Progenitor cell of endocrine pancreas (in vitro differentiated cells): ENCODE measurements around the gene LYSMD4. TPM values are rescaled to one million over a fixed set of nuclear protein-coding genes. Genes with fewer than 3 reads are reported as not detected.

Experiments
- DNase-seq: peaks from one replicate; pipeline ENCODE4 v3.0.0; 2021; ENCODE audit warnings: low spot score; ENCODE audit not compliant: unreplicated experiment
- H3K27ac Mint-ChIP-seq: 2 replicates; pipeline ENCODE4 v1.8.0; 2021; ENCODE audit warnings: mild to moderate bottlenecking, moderate library complexity, mixed read lengths
- H3K27me3 Mint-ChIP-seq: 2 replicates; pipeline ENCODE4 v1.8.0; 2021; ENCODE audit warnings: mixed read lengths
- H3K36me3 Mint-ChIP-seq: 2 replicates; pipeline ENCODE4 v1.8.0; 2022; ENCODE audit warnings: mixed read lengths; ENCODE audit not compliant: insufficient read depth
- H3K4me1 Mint-ChIP-seq: 2 replicates; pipeline ENCODE4 v1.8.0; 2021; ENCODE audit warnings: low read depth, mixed read lengths
- H3K4me3 Mint-ChIP-seq: 2 replicates; pipeline ENCODE4 v1.8.0; 2021; ENCODE audit warnings: low read depth, mild to moderate bottlenecking, moderate library complexity, mixed read lengths
- H3K9me3 Mint-ChIP-seq: 2 replicates; pipeline ENCODE4 v1.8.0; 2021; ENCODE audit warnings: low read depth, mixed read lengths
- total RNA-seq: library from RNA; stranded (reverse); gene quantifications from 2 replicates; pipeline ENCODE4 v1.2.1, GENCODE V29; 2021
- TF ChIP-seq, protein P1 (sequence below): fragments of 200-600 bp; sonication (generic); IDR thresholded peaks from one replicate; pipeline ENCODE4 v1.5.0; 2021; ENCODE audit warnings: antibody characterized with exemption, mild to moderate bottlenecking; ENCODE audit not compliant: unreplicated experiment

The LYSMD4 gene
- total RNA-seq, 1 donor from 2014 or later: 17.9 TPM

DNA sequence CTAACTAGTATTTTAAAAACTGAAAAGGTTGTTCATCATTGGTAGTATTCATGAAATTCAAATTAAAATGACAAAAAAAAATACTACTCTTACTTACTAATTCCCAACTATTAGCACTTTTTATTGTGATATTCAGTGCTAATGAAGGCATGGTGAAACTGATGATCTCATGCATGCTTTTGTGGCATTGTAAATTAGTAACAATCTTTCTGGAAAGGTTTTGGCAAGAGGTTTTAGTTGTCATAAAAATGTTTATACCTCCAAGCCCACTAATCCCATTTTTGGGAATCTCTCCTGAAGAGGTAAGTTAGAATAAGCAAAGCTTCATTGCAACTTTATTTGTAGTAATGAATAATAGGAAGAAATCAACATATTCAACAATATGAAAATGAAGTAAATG lies 53.0 kb downstream of the LYSMD4 start:
- H3K4me3 Mint-ChIP-seq: no peak overlapping the region
- H3K27ac Mint-ChIP-seq: no peak overlapping the region
- peaks cover 16% of the 10 kb centered on the region for H3K9me3 Mint-ChIP-seq
- H3K27me3 Mint-ChIP-seq: no peaks in the 10 kb centered on the region
- no peaks in the 10 kb centered on the region for H3K4me1 Mint-ChIP-seq
- TF ChIP-seq, protein P1, sequence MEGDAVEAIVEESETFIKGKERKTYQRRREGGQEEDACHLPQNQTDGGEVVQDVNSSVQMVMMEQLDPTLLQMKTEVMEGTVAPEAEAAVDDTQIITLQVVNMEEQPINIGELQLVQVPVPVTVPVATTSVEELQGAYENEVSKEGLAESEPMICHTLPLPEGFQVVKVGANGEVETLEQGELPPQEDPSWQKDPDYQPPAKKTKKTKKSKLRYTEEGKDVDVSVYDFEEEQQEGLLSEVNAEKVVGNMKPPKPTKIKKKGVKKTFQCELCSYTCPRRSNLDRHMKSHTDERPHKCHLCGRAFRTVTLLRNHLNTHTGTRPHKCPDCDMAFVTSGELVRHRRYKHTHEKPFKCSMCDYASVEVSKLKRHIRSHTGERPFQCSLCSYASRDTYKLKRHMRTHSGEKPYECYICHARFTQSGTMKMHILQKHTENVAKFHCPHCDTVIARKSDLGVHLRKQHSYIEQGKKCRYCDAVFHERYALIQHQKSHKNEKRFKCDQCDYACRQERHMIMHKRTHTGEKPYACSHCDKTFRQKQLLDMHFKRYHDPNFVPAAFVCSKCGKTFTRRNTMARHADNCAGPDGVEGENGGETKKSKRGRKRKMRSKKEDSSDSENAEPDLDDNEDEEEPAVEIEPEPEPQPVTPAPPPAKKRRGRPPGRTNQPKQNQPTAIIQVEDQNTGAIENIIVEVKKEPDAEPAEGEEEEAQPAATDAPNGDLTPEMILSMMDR: no peak
- H3K36me3 Mint-ChIP-seq: peaks cover 49% of the 10 kb centered on the region
- no peak for DNase-seq

DNA sequence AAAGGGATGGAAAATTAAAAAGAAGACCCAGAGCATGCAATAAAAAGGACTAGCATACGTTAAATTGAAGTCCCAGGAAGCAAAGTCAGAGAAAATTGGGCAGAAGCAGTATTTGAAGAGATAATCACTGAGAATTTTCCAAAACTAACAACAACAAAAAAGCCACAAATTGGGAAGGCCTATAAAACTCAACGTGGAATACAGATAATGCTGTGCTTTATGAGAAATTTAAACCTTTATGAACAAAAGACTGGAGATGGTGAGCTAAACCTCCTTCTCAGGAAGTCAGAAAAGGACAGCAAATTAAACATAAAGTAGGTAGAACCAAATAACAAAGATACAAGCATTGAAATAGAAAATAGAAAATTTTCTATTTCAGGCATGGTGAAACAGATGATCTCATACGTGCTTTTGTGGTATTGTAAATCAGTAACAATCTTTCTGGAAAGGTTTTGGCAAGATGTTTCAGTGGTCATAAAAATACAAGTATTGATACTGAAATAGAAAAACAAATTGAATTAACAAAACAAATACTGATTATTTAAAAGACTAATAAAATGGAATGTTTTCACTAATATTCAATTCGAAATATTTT lies 55.6 kb downstream of the LYSMD4 start:
- Mint-ChIP-seq H3K4me3 (no peak overlapping the region), H3K27ac (no peak overlapping the region), H3K4me1 (no peaks in the 10 kb centered on the region), H3K27me3 (no peaks in the 10 kb centered on the region), H3K9me3 (no peaks in the 10 kb centered on the region), H3K36me3 (peaks cover 34% of the 10 kb centered on the region)
- DNase-seq: no peak
- TF ChIP-seq, protein P1: no peak

Other genes with a start within 250 kb of the LYSMD4 start
- gene MEF2A, start 167.5 kb downstream of the LYSMD4 start, total RNA-seq: 36.2 TPM in 2 replicates